Calu3 (cell line): ENCODE measurements around the gene PHF23. TPM values are rescaled to one million over a fixed set of nuclear protein-coding genes. Genes with fewer than 3 reads are reported as not detected.

Source experiments
- Bru-seq: library from RNA; stranded (reverse); fragments of 400-500 nt; gene quantifications from one replicate; lab custom pipeline; 2021; lab: Mats Ljungman, UMichigan
- BruChase-seq, 2 experiments: library from RNA; stranded (reverse); fragments of 400-500 nt; gene quantifications; one replicate each; lab custom pipeline; 2021; lab: Mats Ljungman, UMichigan
- BruUV-seq: library from RNA; stranded (reverse); fragments of 400-500 nt; replicated peaks from 2 replicates; lab custom pipeline; 2021; lab: Mats Ljungman, UMichigan
- CTCF ChIA-PET: fragments of 300-600 bp; sonication (Branson Sonifier 250); formaldehyde crosslinking; loops from one replicate; lab custom pipeline; 2022; ENCODE audit warnings: antibody characterized with exemption; lab: Charles Lee
- DNase-seq: peaks from one replicate; pipeline ENCODE4 v3.0.0; 2022
- H3K27ac Mint-ChIP-seq: one replicate; pipeline ENCODE4 v1.8.0; 2022; ENCODE audit warnings: mixed read lengths; ENCODE audit not compliant: unreplicated experiment
- H3K27me3 Mint-ChIP-seq: one replicate; pipeline ENCODE4 v1.8.0; 2022; ENCODE audit warnings: mixed read lengths; ENCODE audit not compliant: unreplicated experiment
- H3K36me3 Mint-ChIP-seq: one replicate; pipeline ENCODE4 v1.8.0; 2022; ENCODE audit warnings: mild to moderate bottlenecking, moderate library complexity, mixed read lengths; ENCODE audit not compliant: insufficient read depth, unreplicated experiment
- H3K4me1 Mint-ChIP-seq: one replicate; pipeline ENCODE4 v1.8.0; 2022; ENCODE audit warnings: mild to moderate bottlenecking, low read depth, mixed read lengths; ENCODE audit not compliant: unreplicated experiment
- H3K4me3 Mint-ChIP-seq: one replicate; pipeline ENCODE4 v1.8.0; 2022; ENCODE audit warnings: mild to moderate bottlenecking, low read depth, moderate library complexity, mixed read lengths; ENCODE audit not compliant: unreplicated experiment
- H3K9me3 Mint-ChIP-seq: one replicate; pipeline ENCODE4 v1.8.0; 2022; ENCODE audit warnings: low read depth, mixed read lengths; ENCODE audit not compliant: unreplicated experiment
- intact Hi-C: fragments of 100-400 bp; cut with micrococcal nuclease; formaldehyde crosslinking; loops from one replicate; pipeline ENCODE4 v1.10.0; 2022; ENCODE audit not compliant: unreplicated experiment
- long read RNA-seq: library from polyadenylated mRNA; stranded (forward); transcript quantifications from one replicate; pipeline ENCODE4 v2.0.0, GENCODE V29; 2022
- total RNA-seq: library from RNA; stranded (reverse); gene quantifications from 2 replicates; pipeline ENCODE4 v1.2.3, GENCODE V29; 2022
- TF ChIP-seq, protein P1 (sequence below): fragments of 200-600 bp; IDR thresholded peaks from one replicate; pipeline ENCODE4 v1.8.0; 2022; ENCODE audit warnings: antibody characterized with exemption; ENCODE audit not compliant: unreplicated experiment

PHF23 gene
- total RNA-seq (30.2 and 31.6 TPM in 2 replicates), Bru-seq, nascent RNA (percentile 69 among the genes with signal in this experiment), BruChase-seq, experiment 1, labeled RNA remaining after a 6-hour chase (percentile 60 among the genes with signal in this experiment), BruChase-seq, experiment 2, labeled RNA remaining after a 2-hour chase (percentile 87 among the genes with signal in this experiment)
- long read RNA-seq, transcript PHF23-201 (5 exons, 2,037 nt), result major isoform, 21 of 37 reads
- long read RNA-seq, partial matches to known transcripts, result 5 of 37 reads
- long read RNA-seq, other reads (novel, unspliced or antisense), result 10 of 37 reads

DNA sequence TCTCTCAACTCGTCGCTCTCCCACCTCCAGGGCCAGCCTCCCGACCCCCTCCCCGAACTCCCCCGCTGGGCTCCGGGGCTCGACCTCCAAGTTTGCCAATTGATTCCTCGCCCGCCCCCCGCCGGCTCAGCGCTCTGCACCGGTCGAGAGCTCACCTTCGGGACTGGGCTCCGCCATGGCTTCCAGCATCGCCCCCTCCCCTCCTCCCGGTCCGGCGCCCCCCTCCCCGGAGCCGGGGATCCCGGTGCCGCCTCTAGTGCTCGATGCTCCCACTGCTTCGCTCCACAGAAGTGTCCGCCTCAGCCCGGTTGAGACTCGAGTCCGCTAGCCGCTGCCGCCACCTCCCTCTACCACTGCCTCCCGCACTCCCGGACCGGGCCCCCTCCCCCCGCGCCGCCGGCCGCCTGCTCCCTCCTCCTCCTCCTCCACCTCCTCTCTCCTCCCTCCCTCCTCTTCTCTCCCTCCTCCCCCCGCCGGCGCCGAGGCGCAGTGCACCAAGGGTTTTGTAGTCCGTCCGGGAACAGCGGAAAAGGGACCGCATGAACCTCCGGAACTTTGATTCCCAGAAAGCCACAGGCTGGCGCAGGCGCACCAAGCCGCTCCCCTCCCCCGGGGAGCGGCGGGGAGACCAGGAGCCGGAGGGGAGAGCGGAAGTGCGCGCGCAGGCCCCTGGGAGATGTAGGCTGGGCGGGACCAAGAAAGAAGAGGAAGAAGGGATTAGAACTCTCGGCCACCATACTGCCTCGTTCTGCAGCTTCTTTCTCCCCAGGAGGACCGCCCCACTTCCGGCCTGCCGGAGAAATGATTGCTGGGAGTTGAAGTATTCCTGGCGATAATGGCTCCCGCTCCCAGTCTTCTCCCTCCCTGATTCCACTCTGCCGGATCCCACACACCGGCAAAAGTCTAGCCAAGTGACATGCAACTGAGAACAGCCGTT lies at the start of gene PHF23:
Gene PHF23, minus strand, starts transcription at position 367 of the 937 bp plus-strand sequence. Its CDS starts 178 bp downstream, at position 189.
- CTCF ChIA-PET, result interaction anchor here (1.0 to 1.1 kb wide), 3 partner anchors 12 to 42 kb away, joined by 3 to 13 read pairs (median 5); partner anchors contain the start of genes CTDNEP1, ELP5 and SLC2A4
- peak; percentile 94 for DNase-seq
- intact Hi-C loops, result no loop called here
- Mint-ChIP-seq H3K27ac (peak within 1 kb of the TSS; percentile 83), H3K4me1 (peaks cover 53% of the 10 kb centered on the region), H3K4me3 (peak within 1 kb of the TSS; percentile 94), H3K36me3 (peaks cover 90% of the 10 kb centered on the region), H3K27me3 (no peaks in the 10 kb centered on the region), H3K9me3 (no peaks in the 10 kb centered on the region)
- TF ChIP-seq, protein P1, sequence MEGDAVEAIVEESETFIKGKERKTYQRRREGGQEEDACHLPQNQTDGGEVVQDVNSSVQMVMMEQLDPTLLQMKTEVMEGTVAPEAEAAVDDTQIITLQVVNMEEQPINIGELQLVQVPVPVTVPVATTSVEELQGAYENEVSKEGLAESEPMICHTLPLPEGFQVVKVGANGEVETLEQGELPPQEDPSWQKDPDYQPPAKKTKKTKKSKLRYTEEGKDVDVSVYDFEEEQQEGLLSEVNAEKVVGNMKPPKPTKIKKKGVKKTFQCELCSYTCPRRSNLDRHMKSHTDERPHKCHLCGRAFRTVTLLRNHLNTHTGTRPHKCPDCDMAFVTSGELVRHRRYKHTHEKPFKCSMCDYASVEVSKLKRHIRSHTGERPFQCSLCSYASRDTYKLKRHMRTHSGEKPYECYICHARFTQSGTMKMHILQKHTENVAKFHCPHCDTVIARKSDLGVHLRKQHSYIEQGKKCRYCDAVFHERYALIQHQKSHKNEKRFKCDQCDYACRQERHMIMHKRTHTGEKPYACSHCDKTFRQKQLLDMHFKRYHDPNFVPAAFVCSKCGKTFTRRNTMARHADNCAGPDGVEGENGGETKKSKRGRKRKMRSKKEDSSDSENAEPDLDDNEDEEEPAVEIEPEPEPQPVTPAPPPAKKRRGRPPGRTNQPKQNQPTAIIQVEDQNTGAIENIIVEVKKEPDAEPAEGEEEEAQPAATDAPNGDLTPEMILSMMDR, result no peak
- no TSS peak for BruUV-seq

DNA sequence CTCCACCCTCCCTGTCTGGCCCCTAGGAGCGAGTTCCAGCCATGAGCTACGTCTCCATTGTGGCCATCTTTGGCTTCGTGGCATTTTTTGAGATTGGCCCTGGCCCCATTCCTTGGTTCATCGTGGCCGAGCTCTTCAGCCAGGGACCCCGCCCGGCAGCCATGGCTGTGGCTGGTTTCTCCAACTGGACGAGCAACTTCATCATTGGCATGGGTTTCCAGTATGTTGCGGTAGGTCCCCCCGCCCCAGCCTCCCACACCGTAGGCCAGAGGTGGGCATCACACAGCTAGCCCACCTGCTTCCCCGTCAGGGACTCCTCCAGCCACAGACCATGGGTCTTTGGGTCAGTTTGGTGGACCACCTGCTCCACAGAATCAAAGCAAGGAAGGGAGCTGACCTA lies 46.4 kb upstream of the PHF23 start:
- Mint-ChIP-seq H3K4me1 (peaks cover 5% of the 10 kb centered on the region), H3K27ac (no peak overlapping the region), H3K4me3 (no peak overlapping the region), H3K27me3 (peaks cover 45% of the 10 kb centered on the region), H3K9me3 (no peaks in the 10 kb centered on the region), H3K36me3 (peaks cover 15% of the 10 kb centered on the region)
- CTCF ChIA-PET, result no interaction called here
- BruUV-seq, result no TSS peak
- TF ChIP-seq, protein P1, result no peak
- DNase-seq, result no peak
- intact Hi-C loops, result no loop called here

DNA sequence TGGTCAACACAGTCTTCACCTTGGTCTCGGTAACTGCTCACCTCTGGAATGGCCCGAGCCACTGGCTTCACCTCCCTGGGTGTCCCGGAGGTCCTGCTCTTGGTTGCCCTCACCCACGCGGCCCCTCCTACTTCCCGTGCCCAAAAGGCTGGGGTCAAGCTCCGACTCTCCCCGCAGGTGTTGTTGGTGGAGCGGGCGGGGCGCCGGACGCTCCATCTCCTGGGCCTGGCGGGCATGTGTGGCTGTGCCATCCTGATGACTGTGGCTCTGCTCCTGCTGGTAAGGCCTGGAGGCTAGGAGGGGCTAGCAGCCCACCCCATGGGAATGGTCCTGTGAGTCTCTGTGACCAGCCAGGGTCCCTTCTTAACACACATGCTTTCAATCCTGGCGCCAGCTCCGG lies 45.7 kb upstream of the PHF23 start:
- Mint-ChIP-seq H3K4me1 (peaks cover 12% of the 10 kb centered on the region), H3K4me3 (no peak overlapping the region), H3K27me3 (peaks cover 45% of the 10 kb centered on the region), H3K36me3 (peaks cover 14% of the 10 kb centered on the region), H3K9me3 (no peaks in the 10 kb centered on the region), H3K27ac (no peak overlapping the region)
- intact Hi-C loops, result no loop called here
- no TSS peak for BruUV-seq
- CTCF ChIA-PET, result no interaction called here
- TF ChIP-seq, protein P1, result no peak
- DNase-seq, result no peak

DNA sequence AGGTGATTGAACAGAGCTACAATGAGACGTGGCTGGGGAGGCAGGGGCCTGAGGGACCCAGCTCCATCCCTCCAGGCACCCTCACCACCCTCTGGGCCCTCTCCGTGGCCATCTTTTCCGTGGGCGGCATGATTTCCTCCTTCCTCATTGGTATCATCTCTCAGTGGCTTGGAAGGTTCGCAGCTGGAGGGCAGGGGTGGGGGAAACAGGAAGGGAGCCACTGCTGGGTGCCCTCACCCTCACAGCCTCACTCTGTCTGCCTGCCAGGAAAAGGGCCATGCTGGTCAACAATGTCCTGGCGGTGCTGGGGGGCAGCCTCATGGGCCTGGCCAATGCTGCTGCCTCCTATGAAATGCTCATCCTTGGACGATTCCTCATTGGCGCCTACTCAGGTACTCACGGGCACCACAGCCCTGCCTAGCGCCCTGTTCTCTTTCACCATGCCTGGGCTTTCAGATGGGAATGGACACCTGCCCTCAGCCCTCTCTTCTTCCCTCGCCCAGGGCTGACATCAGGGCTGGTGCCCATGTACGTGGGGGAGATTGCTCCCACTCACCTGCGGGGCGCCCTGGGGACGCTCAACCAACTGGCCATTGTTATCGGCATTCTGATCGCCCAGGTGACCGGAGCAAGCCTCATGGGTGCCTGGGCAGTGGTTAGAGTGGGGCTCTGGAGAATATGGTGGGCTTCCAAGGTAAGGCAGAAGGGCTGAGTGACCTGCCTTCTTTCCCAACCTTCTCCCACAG lies 44.4 kb upstream of the PHF23 start:
- H3K27me3 Mint-ChIP-seq, result peaks cover 42% of the 10 kb centered on the region
- no peak for DNase-seq
- H3K4me3 Mint-ChIP-seq, result no peak overlapping the region
- H3K4me1 Mint-ChIP-seq, result peaks cover 16% of the 10 kb centered on the region
- CTCF ChIA-PET, result no interaction called here
- intact Hi-C loops, result no loop called here
- H3K27ac Mint-ChIP-seq, result no peak overlapping the region
- no peaks in the 10 kb centered on the region for H3K9me3 Mint-ChIP-seq
- TF ChIP-seq, protein P1, result no peak
- no TSS peak for BruUV-seq
- peaks cover 14% of the 10 kb centered on the region for H3K36me3 Mint-ChIP-seq
